HG03196 (cell line): Measurements from ENCODE around the gene XCR1.

Source experiments
- ATAC-seq: cut with Tn5 transposase; IDR thresholded peaks from one replicate; pipeline ENCODE4 v1.9.1; 2021; ENCODE audit not compliant: unreplicated experiment

XCR1 gene

DNA sequence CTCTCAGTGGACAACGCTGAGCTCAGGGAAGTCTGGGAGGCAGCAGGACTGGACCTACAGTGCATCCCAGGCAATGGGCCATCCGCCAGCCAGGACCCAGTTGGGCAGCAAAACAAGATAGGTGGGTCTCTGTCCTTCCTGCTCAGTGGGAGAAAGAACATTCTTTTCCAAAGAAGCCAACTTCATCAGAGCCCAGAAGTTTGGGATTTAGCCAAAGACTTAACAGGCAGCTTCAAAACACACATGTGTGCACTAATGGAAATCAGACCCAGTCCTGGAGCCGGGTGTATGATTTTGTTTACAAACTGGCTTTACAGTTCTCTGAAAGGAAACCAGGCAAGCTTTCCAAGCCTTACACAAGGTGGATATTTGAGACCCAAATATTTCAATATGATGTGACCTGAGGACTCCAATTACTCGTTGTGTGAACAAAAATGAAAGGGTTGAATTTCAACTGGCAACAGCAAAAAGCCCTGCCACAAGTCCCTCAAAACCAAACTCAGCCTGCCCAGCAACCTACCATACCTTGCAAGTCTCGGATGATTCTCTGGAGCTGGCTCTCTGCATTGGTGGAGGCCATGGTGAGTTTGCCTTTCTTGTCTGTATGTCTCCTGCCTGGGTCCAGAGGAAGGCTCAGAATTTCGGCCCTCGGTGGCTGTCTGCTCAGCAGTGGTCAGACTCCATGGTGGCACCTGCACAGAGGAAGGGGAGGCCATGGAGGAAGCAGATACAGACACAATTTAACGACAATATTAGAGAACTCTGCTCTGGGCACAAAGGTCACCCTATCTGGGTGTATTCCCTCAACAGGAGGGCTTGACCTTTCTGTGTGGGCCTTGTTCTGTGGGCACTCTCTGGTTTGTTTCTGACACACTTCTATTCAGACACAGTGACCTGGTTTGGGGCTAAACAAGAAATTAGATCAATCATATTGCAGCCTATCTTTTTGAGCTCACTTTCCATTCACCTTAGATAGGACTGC is 42.7 kb downstream of the XCR1 start:
- ATAC-seq: no peak

DNA sequence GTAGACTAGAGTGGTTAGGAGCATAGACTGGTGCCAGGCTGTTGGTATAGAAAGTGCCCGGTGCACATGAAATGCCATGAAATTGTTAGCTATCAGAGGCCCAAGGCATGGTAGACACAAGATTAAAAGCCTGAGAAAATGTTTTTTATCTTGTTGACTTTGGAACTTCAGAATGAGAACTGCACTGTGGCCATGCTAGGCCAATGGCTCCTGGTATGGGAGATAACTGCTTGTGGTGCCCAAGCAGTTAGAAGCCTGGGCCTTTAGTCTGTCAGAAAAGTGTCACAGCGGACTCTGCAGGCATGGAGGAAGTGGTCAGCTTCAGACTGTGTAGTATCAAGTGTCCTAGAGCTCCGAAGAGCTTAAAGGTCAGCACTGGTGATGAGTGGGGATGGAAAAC is 43.5 kb downstream of the XCR1 start:
- ATAC-seq: no peak

DNA sequence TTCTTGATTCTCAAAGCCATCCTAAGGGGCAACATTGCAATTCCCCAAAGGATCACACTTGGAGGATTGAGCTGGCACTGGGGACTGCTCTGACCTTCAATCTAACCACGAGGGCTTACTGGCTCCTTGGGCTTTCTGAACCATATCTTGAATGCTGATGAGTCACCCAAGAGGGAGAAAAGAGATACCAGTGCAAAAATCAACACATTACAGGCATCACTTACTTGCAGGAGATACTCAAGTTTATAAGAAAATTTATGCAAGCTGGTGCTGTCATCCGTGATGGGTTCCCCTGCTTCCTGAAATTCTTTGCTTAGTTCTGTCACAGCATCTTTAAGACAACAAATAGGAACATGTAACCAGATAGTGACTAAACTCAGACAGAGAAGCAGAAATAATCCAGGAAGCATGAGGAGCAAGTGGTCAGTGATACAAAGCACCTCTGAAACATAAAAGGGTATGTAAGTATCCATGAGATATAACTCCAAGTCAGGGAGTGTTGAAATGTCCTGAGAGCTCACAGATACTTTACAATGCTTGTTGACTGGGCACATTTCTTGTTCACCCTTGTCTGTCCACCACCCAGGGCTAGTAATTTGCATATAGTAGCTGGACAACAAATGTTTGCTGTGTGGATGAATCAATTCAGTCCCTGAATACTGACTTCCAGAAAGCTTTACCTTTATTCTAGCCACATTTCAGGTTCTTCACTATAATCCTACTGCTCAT is 45.8 kb downstream of the XCR1 start:
- ATAC-seq: no peak

DNA sequence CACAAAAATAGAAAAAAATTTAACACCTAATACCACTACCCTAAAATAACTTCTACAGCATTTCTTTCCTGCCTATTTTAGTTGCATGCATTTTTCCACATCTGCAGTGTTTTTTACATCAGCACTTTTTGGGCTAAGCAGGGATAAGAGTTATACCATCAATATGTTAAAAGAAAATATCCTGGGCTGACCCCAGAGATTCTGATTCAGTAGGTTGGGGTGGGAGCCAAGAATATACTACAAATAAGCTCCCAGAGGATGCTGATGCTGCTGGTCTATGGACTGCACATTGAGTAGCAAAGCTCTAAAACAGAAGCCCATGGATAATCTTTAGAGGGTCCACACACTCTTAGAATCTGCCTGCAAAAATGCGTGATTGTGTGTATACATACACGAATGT is 46.5 kb downstream of the XCR1 start:
- no peak for ATAC-seq

DNA sequence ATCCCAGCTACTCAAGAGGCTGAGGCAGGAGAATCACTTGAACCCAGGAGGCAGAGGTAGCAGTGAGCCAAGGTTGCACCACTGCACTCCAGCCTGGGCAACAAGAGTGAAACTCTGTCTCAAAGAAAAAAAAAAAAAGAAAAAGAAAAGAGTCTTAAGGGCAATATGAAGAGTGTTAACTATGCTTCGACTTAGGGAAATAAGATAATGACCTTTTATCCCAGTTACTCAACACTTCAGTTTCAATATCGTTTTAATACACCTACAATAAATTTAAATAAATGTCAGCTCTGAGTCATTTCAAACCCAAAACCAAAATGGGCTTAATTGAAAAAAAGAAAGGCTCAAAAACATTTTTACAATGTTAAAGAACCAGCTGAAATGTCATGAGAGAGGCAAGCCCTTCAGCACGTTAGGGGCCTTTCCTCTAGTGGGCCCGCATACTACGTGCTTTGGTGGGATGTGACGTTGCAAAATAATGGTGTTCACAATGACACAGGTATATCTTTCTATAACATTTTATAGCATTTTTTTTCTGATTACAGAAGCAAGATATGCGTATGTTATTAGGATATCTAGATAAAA is 47.0 kb downstream of the XCR1 start:
- no peak for ATAC-seq

DNA sequence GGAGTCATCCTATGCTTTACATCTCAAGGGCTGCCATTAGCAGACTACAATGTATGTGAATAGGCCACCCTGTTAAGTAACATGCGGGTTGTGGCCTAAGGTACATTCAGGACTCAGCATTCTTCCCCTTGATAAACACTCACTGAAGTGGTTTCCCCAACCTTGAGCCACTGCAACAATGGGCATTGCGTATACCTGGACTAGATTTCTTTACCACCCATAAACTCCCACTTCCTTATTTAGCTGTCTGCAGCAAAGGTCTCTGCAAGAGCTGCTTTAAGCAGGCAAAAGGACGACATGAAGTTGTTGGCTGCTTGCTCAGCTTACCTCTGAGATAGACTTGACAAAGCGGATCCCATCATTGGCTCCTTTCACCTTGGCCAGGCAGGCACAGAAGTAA is 47.9 kb downstream of the XCR1 start:
- ATAC-seq: no peak

DNA sequence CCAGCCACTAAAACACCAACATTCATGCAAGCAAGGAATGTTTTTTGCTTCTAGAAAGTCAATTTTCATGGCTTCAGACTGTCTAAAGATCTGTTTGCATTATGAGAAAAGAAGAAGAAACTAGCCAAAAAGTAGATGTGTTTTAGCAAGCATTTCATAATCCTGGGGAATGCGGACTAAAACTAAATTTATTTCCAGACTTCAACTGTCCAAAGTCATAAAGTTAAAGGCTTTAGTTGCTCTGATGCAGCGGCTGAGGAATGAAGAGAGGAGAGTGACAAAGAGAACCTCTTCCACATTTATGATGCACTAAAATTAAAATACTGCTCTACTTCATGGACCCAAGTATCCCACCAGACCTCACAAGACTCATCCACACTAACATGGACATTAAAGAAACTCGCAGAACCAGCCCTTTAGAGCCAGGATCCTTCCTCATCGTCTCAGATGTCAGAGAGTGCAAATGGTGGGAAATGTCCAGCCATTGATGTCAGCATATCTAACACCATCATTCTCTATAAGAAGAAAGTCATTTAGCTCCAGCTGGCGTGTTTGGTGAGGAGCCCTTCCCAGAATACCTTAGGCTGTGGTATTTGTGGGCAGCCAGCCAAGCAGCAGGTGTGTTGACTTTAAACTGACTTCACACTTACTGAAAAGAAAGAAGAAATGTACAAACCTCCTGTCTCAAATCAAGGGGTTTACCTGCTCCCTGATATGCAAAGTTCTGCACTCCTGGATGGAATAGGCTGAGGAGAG is 49.1 kb downstream of the XCR1 start:
- no peak for ATAC-seq

DNA sequence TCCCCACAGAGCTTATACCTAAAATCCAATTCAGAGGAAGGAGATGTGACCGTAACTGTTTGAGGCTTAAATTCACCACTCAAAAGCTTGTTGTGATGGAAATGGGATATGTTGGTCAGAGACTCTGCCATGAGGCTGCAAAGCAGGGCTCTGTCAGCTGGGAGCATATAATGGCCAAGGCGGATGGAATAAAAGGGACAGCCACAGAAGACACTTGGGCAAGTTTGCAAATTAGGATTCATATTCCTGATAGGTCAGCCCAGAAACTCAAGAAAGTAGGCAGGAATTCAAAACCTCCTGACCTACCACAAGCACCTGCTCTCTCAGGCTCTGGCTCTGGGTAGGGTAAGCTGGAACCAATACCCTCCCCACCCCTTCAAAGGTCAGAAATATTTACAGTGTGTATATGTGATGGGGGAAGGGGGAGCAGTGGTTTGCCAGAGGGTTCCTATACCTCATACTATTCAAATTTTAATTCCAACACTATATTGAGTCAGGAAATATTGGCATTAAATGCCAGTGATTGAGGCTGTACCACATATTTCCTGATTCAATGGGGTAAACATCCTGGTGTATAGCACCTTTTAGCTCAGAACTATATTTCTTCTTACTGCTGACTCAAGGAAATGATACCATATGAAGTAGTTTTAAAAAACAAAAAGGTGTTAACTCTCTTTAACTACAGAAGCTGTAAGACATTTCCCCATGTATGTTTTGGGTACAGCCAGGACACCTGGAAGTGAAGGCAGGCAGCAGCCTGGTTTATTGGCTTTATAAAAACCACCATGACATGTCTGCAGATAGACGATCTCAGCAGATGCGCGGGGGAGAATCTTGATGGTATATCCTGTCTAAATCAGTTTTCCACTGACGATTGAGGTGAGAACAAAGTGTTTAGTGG is 50.8 kb downstream of the XCR1 start:
- ATAC-seq: no peak

DNA sequence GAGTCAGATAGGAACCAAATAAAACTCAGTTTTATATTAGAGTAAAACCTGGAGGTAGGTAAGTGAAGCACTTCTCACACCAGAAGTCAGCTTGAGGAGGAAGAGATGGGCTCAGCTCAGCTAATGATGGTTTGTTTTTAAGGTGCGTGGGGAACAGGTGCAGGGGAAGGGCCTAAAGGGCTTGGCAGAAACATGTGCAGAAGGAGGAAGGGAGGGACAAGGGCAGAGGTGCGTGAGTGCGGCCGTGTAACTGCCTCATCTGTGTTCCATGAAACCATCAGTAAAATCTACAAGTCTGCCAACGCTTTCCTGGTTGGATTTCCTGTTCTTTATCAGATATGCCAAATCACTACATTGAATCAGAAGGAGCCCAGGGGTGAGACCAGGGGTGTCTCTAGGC is 51.6 kb downstream of the XCR1 start:
- no peak for ATAC-seq

DNA sequence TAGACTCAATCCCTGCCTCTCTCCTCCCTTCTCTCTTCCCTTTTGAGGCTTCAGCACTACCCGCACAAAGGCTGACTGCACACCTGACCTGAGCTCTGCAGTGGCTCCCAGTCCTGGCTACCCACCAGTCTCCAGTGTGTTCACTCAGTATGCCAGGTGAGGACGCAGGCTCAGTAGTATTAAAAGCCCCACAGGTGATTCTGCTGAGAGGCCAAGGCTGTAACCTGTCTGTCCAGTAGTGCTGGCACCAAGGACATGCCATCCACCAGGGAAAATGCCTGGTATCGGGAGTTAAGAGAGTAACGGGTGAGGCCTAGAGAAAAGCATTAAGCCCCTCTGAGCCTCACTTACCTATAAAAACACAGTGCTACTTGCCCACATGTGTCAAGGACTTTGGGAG is 52.6 kb downstream of the XCR1 start:
- ATAC-seq: no peak

DNA sequence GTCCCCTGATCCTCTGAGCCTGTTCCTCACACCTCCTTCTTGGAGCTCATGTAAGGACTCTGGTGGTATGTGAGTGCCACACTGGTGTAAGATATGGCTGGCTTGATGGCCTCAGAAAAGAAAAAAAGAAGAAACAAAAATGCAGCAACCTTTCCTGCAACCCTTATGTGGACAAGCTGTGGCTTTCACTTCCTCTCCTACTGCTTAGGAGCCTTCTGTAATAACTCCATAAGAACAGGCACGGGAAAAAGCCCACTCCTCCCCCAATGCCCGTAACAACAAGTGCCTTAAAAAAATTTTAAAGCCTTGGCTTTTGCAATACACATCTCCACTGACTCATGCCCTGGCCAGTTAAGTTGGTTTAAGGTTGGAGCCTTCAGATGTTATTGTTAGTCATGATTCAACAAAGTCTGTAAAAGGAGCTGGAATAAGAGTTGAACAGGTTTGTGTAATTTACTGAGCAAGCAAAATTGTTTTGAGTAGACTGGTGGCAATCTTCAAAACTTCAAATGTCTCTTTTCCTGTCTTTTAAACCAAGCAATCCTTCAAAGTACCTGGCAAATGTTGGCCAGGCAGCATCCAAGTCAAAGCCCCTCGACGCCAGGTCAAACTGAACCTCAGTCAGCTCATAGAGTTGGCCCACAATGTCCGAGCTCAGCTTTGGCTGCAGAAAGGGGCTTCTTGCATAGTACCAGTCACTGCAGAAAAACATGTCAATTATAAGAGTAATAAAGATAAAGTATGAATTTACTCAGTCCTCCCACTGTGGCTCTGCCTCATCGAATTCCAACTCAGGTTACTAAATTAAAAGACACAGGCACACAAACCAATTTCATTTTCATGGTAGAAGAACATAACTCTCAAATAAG is 54.5 kb downstream of the XCR1 start:
- no peak for ATAC-seq

DNA sequence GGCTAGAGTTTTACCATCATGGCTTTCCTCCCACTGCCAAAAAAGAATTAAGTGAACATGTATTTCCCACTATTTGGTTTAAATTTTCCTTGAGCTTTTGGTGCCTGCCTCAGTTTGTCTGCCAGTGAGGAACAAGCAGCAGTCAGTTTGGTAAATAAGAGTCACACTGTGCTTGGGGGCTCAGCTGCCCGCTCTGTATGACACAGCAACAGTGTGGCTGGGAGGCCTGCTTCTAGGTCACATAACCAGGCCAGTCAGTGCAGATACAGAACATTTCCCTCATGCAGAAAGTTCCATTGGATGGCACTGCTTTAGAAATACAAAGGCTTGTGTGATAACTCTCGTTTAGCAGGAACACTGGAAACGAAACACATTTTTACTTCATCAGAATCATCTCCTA is 57.3 kb downstream of the XCR1 start:
- no peak for ATAC-seq

DNA sequence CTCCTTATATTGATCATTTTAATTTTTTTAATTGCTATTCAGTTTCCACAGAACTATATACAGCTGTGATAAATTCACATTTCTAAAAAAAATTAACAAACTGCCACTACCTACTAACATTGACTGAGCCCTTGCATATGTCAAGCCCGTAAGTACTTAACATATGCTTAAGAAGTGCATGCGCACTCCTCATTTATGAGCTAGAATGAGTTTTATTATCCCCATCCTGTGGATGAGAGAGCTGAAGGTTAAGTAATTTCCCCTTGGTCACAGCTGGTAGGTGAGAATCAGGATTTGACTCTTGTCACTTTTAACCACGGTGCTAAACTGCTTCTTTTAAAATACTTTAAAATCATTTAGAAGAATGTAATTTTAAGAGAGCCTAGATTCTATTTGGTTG is 58.2 kb downstream of the XCR1 start:
- ATAC-seq: no peak

DNA sequence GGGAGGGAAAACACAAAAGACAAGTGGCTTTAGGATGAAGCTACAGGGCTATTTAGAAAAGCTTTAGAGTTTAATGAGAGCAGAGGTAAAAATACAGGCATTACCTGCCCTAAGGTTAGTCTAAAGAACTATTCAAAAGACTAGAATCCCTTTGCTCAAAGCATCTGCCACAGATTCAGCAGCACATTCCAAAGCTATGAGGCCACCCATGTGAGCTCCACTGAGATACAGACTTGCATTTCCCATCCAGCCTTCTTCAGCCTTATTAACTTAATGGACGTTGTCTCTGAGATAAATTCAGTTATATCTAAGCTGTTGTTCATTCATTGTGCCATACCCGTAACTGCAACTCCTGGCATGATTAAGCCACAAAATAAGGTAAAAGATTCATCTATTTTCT is 58.6 kb downstream of the XCR1 start:
- no peak for ATAC-seq

DNA sequence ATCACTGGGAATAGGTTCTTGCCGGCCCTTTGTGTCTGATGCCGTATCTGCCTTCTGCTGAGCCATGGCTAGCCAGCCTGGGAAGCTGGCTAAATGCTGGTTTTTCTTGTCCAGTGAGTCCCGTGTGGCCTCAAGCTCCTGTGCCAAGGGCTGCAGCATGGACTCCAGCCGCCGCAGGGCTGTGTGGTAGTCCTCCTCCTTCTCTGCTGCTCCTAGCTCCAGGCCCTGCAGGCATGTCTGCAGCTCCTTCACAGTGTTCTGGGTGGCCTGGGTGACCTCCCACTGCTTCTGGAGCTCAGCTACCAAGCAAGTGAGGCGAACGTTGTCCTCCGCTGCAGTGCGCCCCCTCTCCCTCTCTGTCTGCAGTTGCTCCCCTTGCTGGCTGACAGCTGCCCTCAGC is 59.1 kb downstream of the XCR1 start:
- no peak for ATAC-seq

DNA sequence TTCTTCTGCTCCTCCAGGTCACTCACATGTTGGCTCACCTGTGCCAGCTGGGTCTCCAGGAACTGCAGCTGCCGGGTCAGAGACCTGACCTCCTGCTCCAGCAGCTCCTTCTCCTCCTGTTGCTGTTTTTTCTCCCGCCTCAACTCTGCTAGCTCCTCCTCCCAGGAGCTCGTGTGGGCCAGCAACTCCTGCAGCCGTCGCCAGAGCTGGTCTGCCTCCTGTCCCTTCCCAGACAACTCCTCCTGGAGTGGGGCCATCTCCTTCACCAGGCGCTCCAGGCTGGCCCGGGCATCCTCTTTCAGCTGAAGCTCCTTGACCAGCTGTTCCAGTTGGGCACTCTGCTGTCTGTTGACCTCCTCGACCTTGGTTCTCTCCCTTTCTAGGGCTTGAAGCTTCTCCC is 59.6 kb downstream of the XCR1 start:
- no peak for ATAC-seq
